ENCODE measurements around the gene GPRC5A.
"Not testable (repeated sequence)": the region's sequence is repeated elsewhere in the genome, so short reads cannot be mapped to it uniquely, and the experiment has no call there.

The GPRC5A gene

GRCh38 chr12:12891080-12891880, at the start of gene GPRC5A:
Gene GPRC5A, plus strand, starts transcription at chr12:12891562. Its CDS starts 16,688 bp downstream, at chr12:12908250.
- in situ Hi-C loops (cut with HindIII; ENCODE audit: low sequenced_read_pairs), result no loop called here

GRCh38 chr12:12845794-12846243, 45.5 kb upstream of the GPRC5A start:
- in situ Hi-C loops (cut with HindIII; ENCODE audit: low sequenced_read_pairs), result no loop called here

- in situ Hi-C loops (cut with HindIII; ENCODE audit: low sequenced_read_pairs), result not testable (repeated sequence)
These were observed 44.6 kb upstream of the GPRC5A start for GRCh38 chr12:12846780-12847179.

GRCh38 chr12:12853435-12853834, 37.9 kb upstream of the GPRC5A start:
- in situ Hi-C loops (cut with HindIII; ENCODE audit: low sequenced_read_pairs), result loop anchor here (5.0 kb wide), 1 partner anchor 124 kb away; no protein-coding TSS in a partner anchor

- in situ Hi-C loops (cut with HindIII; ENCODE audit: low sequenced_read_pairs), result no loop called here
These were observed 31.7 kb upstream of the GPRC5A start for GRCh38 chr12:12859690-12860089.

- in situ Hi-C loops (cut with HindIII; ENCODE audit: low sequenced_read_pairs), result no loop called here
These were observed 27.1 kb upstream of the GPRC5A start for GRCh38 chr12:12864243-12864642.

- in situ Hi-C loops (cut with HindIII; ENCODE audit: low sequenced_read_pairs), result no loop called here
These were observed 22.7 kb upstream of the GPRC5A start for GRCh38 chr12:12868477-12869235.

- in situ Hi-C loops (cut with HindIII; ENCODE audit: low sequenced_read_pairs), result no loop called here
These were observed 20.9 kb upstream of the GPRC5A start for GRCh38 chr12:12870465-12870864.

- in situ Hi-C loops (cut with HindIII; ENCODE audit: low sequenced_read_pairs), result no loop called here
These were observed 19.7 kb upstream of the GPRC5A start for GRCh38 chr12:12871587-12872138.

- in situ Hi-C loops (cut with HindIII; ENCODE audit: low sequenced_read_pairs), result no loop called here
These were observed 19.0 kb upstream of the GPRC5A start for GRCh38 chr12:12872139-12872933.

- in situ Hi-C loops (cut with HindIII; ENCODE audit: low sequenced_read_pairs), result no loop called here
These were observed 18.5 kb upstream of the GPRC5A start for GRCh38 chr12:12872934-12873275.

GRCh38 chr12:12874029-12874428, 17.3 kb upstream of the GPRC5A start:
- in situ Hi-C loops (cut with HindIII; ENCODE audit: low sequenced_read_pairs), result no loop called here

GRCh38 chr12:12875301-12875700, 16.1 kb upstream of the GPRC5A start:
- in situ Hi-C loops (cut with HindIII; ENCODE audit: low sequenced_read_pairs), result not testable (repeated sequence)

GRCh38 chr12:12877153-12877768, 14.1 kb upstream of the GPRC5A start:
- in situ Hi-C loops (cut with HindIII; ENCODE audit: low sequenced_read_pairs), result no loop called here

- in situ Hi-C loops (cut with HindIII; ENCODE audit: low sequenced_read_pairs), result no loop called here
These were observed 13.4 kb upstream of the GPRC5A start for GRCh38 chr12:12877781-12878455.

- in situ Hi-C loops (cut with HindIII; ENCODE audit: low sequenced_read_pairs), result loop anchor here (5.0 kb wide), 1 partner anchor 43 kb away; no protein-coding TSS in a partner anchor
These were observed 10.8 kb upstream of the GPRC5A start for GRCh38 chr12:12880537-12880936.

GRCh38 chr12:12881151-12881909, 10.0 kb upstream of the GPRC5A start:
- in situ Hi-C loops (cut with HindIII; ENCODE audit: low sequenced_read_pairs), result loop anchor here (5.0 kb wide), 1 partner anchor 44 kb away; no protein-coding TSS in a partner anchor

GRCh38 chr12:12882288-12882687, 9.1 kb upstream of the GPRC5A start:
- in situ Hi-C loops (cut with HindIII; ENCODE audit: low sequenced_read_pairs), result loop anchor here (5.0 kb wide), 1 partner anchor 45 kb away; no protein-coding TSS in a partner anchor
